Fibroblast of villous mesenchyme (primary cell): ENCODE data around the gene PNPLA3. TPM values are rescaled to one million over a fixed set of nuclear protein-coding genes. Genes with fewer than 3 reads are reported as not detected.

Experiments used
- DNase-seq: peaks from one replicate; pipeline ENCODE4 v3.0.0-alpha.2; 2010; ENCODE audit warnings: low read depth
- H3K4me3 ChIP-seq: 2 replicates; pipeline ENCODE4 v1.5.1; 2011; ENCODE audit warnings: low read depth, mild to moderate bottlenecking, low read length
- CTCF ChIP-seq: IDR thresholded peaks from 2 replicates; pipeline ENCODE4 v1.5.1; 2012; ENCODE audit warnings: low read depth, mild to moderate bottlenecking, low read length; ENCODE audit not compliant: insufficient read depth
- total RNA-seq: library from RNA; depleted of rRNA; stranded (reverse); fragments of >200 nt; gene quantifications from 2 replicates; pipeline ENCODE4 v1.2.3, GENCODE V29; 2012

Gene PNPLA3
- total RNA-seq, 1 donor: 8.2 TPM

DNA sequence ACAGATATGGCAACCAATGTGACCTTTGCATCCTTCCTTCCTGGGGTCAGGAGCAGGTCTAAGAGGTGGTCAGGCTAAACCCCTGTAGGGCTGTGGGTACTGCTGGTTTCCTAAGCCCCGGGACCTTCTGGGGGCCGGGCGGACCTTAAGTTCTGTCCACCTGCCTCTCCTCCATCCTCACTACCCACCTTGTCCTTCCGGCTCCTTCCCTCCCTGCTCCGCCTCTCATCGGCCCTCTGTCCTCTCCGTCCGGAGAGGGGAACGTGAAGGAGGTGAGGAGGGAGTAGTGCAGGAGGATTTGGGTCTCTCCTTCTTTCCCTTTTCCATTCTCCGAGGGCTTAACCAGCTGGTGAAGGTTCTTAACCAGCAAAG is 72.2 kb downstream of the PNPLA3 start:
- H3K4me3 ChIP-seq: no peak overlapping the region
- TF ChIP-seq CTCF: no peak

DNA sequence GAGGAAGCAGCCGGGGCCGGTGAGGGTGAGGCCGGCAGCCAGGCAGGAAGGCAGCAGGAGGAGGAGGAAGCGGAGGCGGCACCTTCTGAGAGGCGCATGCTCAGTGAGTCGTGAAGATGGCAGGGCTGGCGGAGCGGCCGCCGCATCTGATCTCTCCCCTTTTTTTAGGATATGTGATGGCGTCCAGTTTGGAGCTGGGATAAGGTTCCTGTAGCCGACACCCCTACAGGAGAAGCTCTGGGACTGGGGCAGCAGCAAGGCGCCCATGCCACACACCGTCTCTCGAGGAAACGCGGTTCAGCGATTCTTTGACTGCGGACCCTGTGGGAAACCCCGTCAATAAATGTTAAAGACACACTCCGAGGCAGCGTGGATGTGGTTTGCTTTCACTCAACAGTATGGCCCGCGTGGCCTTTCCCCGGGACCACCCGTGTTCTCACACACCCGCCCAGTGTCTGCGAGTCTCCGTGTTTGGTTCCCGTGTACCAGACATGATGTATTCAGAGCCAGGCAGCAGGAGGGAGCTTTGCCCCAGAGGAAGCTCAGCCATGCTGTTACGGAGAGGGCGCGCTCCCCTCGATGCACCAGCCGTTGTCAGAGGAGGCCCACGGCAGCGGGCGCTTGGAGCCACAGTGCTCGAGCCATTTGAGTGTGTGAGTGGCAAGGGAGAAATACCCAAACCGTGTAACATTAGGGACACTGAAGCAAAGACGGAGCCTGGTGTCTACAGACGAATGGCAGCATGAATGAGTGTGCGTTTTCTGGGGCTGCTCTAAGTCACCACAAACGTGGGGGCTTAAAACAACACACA is 72.8 kb downstream of the PNPLA3 start:
- no peak for DNase-seq
- H3K4me3 ChIP-seq: no peak overlapping the region
- no peak for TF ChIP-seq CTCF

More for the DNA sequence above, 72.2 kb downstream of the PNPLA3 start:
- DNase-seq: no peak

GRCh38 chr22:43996981-43997265 is 73.3 kb downstream of the PNPLA3 start:
- no peak for DNase-seq
- no peak overlapping the region for H3K4me3 ChIP-seq
- TF ChIP-seq CTCF: no peak

Other genes starting within 250 kb of the PNPLA3 start
- gene EFCAB6, start 111.5 kb upstream of the PNPLA3 start, total RNA-seq: 0.32 and 0.86 TPM in 2 replicates
- gene SULT4A1, start 61.3 kb upstream of the PNPLA3 start, total RNA-seq: not detected in 2 replicates
- gene PNPLA5, start 31.8 kb upstream of the PNPLA3 start, total RNA-seq: not detected in 2 replicates
- gene SAMM50, start 31.6 kb downstream of the PNPLA3 start, total RNA-seq: 37.6 and 37.7 TPM in 2 replicates
- 19.0 and 30.9 TPM in 2 replicates for gene PARVB, start 100.5 kb downstream of the PNPLA3 start, total RNA-seq